ENCODE measurements around the gene TRIP10.

Gene TRIP10

GRCh38 chr19:6729573-6730152 lies 9.8 kb upstream of the TRIP10 start:
- no peak for DNase-seq

DNA sequence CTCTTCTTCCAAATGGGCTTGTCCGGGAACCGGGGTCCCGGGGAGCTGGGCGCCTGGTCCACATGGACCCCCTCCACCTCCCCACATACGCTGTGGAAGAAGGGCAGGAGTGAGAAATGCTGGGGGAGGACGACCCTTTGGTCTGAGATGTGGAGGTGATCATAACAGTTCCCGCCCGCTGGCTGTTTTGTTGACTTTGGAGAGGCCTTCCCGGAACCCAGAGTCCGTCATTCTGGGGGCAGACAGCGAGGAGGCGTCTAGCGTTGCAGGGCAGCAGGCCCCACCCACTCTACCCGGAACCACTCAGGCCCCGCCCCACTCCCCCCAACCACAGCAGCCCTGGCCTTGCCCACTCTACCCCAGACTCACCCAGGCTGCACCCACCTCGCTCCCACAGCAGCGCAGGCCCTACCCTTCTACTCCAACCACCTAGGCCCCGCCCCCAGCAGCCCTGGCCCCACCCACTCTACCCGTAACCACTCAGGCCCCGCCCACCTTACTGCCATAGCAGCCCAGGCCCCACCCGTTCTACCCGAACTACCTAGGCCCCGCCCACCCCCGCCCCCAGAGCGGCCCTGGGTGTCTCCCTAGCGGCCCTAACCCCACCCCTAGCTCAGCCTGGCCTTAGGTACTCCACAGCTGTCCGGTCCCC lies 9.2 kb upstream of the TRIP10 start:
- no peak for DNase-seq

DNA sequence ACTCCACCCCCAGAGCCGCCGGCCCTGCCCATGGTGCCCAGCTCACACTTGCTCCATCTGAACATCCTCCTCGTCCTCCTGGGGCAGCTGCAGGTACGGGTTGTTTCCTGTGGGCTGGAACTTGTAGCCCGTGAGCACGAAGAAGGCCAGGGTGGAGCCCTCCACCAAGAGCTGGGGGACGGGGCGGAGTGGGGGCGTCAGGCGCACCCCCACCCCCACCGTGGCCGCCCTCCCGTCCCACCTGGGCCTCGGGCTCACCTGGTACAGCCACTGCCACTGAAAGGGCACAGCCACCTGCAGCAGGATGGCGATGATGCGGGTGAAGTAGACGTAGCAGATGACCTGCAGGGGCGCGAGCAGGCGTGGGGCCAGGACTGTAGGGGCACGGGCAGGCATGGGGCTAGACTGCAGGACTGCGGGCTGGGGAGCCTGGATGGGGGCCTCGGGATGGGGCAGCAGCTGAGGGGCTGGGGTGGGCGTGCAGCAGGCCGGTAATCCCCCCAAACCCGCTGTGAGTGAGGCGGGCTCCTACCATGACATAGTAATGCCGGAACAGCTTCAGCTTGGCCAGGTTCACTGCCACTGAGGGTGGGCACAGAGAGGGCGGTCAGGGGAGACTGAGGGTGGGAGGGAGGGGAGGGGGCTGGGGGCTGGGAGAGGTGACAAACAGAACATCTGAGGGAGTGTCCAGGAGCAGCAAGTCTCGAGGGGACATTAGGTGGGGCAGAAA lies 8.4 kb upstream of the TRIP10 start:
- DNase-seq, result no peak

- no peak for DNase-seq
Measured at GRCh38 chr19:6731822-6732221, 7.7 kb upstream of the TRIP10 start.

- no peak for DNase-seq
Measured at GRCh38 chr19:6732803-6733337, 6.6 kb upstream of the TRIP10 start.

DNA sequence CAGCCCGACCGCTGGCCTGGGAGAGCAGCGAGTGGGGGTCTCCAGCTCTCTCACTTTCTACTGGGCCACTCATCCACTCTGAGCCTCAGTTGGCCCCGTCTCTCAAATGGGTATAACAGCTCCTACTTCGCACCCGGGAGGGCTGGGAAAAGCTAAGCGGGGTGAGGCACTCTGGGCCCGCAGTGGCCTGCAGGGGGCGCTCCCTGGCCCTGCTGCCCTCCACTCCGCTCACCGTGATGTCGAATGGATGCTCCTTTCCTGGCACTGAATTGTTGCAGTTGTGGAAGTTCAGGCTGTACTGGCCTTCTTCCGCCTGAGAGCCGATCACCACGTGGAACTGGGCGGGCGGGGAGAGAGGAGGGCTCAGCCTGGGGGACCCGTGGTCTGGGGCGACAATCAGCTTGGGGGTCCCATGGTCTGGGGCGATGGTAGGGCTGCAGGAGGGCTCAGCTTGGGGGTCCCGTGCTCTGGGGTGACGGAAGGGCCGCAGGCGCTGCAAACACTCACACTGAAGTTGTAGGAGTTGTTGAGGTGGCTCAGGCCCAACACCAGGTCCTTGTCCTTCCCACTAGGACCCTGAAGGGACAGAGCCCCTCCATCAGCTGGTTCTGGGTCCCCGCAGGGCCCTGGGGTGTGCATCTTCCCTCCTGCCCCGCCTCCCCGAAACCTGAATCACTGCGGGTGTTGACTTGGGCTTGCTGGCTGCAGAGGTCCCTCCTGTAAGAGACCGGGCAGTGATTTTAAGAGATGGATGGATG lies 6.0 kb upstream of the TRIP10 start:
- no peak for DNase-seq

GRCh38 chr19:6734096-6734696 lies 5.3 kb upstream of the TRIP10 start:
- no peak for DNase-seq

DNA sequence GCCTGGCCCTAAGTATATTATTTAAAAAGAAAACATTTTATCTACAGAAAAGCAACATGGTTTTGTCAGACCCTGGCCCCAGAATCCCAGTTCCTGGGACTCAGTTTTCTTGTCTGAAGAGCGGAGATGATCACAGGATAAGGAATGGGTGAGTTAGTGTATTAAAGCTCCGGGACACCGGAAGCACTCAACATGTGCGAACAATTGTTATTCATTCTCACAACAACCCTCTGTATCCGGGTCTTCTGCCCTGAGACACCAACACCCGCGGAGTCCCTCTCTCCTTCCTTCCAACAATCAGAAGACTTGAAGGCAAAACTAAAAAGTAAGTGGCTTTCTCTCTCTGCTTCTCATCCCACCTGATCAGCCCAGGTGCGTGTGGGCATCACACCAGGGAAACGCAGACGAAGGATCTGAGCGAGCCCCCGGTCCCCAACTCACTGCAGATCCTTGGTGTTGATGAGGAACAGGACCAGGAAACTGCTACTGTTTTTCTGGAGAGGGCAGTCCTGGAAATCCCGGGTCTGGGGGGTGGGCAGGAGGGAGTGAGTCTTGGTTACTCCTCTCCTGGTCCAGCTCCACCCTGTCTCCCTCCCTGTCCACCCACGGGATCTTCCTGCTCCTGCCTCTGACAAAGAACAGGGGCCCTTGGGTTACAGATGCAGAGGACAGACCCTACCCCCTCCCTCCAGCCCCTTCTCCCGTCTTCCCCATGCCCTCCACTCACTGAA lies 4.1 kb upstream of the TRIP10 start:
- no peak for DNase-seq

DNA sequence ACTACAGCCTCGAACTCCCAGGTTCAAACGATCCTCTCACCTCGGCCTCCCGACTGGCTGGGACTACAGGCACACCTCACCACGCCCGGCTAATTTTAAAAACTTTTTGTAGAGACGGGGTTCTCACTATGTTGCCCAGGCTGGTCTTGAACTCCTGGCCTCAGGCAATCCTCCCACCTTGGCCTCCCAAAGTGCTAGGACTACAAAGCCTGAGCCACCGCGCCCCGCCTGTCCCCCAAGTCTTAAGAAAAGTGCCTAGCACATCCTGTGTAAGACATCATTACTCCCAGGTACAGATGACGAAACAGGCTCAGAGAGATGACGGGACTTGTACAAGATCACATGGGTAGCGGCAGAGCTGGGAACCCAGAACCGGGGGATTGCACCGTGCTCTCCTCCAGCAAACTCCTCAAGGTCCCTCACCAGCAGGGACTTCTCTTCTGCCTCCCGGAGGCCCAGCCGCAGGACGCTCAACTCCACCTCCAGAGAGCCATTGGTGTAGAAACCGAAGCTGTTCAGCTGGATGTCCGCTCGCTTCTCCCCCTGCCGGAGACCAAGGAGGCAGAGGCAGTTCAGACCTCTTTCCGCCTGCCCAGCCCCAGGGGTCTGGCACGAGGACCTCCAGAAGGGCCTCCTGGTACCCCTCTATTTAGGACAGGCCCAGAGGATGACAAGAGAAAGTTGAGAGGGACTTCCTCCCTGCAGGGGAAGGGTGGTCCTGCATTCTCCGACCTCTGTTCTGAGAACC lies 3.1 kb upstream of the TRIP10 start:
- peak; percentile 52 for DNase-seq

DNA sequence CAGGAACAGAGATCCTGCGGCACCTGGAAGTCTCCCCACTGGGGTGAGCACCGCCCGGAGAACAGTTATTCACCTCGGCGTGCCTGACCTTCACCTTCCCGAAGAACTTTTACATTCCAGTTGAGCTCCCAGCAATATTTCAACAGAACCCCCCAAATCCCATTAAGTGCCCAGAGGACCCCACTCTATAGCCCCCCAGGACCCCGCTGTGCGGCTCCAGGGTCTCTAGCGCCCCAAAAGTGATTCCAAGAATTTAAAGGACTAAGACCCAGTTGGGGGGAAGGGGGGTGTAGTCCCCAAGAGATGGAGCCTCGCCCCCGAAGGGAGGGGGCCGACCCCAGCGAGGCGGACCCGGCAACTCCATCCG lies 2.6 kb upstream of the TRIP10 start:
- DNase-seq, result no peak

- peak; percentile 98 for DNase-seq
Measured at GRCh38 chr19:6737284-6737872, 2.1 kb upstream of the TRIP10 start, which contains the start of gene GPR108. GPR108 (minus strand) TSS chr19:6737580; CDS start chr19:6737576, 4 bp downstream.

- DNase-seq, result peak; percentile 67
Measured at GRCh38 chr19:6737873-6738786, 1.4 kb upstream of the TRIP10 start.

DNA sequence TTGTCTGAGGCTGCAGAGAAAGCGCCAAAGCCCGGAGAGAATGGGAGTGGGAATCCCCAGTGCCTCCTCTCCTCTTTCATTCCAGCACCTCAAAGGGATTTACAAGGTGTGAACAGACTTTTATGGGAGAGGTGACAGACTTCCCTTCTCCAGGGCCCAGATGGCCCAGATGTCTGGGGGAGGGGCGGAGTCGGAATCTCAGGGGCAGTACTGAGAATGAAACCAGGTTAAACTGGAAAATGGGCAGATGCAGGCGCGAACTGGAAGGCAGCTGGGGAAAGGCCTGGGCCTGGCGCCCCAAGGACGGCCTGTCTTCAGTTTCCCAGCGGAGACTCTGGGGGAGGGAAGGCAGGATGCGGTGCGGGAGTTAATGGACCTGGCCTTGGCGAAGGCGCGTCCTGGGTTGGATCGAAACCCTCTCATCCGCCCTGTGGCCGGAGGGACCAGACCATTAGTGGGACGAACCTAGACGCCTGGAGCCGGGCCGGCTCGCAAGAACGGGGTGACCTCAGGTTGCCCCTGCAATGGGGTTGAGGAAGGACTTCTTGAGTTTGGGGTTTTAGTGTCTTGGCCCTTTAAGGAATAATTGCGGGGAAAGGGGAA lies 592 bp upstream of the TRIP10 start:
- DNase-seq, result no peak

DNA sequence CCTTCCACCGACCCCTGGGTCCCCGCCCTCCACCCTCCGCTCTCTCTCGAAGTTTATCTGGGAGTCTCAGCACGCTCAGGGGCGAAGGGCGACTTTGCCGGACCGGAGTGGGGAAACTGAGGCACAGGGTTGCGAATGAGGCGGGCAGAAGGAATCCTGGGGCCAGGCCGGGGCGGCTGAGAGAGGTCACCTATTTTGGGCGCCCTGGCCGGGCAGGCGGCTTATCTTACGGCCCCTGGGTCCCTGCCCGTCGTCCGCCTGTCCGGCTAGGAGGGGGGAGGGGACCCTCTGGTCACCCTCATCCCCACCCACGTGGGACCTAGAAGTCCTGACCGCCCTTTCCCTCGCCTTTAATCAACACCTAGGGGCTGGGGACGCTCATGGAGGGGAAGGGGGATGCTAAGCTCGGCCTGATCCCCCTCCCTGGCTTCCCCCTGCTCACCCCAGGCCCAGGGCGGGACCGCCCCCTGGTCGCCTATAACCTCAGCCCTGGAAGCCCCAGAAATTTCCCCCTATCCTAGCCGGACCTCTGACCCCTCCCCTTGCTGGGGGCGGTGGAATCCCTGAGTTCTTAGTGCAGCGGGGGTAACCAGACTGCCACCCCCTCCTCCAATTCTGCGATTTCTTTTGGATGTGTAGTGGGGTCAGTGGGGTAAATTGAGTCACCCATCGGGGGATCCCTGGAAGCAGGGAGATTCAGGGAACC lies 556 bp downstream of the TRIP10 start:
- DNase-seq, result no peak

DNA sequence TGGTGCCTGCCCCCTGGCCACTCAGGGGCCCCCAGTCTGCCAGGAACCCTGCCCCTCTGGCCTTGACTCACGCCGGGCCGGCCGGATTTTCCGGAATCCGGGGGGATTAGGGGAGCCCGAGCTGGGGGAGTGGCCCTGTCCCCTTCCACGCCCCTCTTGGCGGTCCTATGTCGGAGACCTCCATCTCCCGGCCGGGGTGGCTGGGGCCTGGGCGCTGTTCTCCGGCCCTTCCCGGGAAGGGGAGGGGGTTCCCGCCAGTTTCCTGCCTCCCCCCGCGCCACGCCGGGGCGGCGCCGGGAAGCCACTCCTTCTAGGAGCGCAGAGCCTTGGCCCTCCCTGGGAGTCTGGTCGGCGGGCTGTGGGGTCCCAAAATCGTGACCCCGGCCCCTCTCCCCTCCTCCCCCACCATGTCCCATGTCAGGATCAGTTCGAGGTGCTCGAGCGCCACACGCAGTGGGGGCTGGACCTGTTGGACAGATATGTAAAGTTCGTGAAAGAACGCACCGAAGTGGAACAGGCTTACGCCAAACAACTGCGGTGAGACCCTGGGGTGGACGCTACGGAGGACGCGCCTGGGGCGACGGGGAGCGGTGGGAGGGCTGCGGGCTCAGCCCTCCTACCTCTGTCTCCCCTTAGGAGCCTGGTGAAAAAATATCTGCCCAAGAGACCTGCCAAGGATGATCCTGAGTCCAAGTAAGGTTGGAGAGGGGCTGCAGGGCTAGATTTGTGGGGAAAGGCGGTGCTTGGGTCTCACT lies 1.3 kb downstream of the TRIP10 start:
- no peak for DNase-seq

GRCh38 chr19:6743066-6743465 lies 3.6 kb downstream of the TRIP10 start:
- DNase-seq, result no peak

DNA sequence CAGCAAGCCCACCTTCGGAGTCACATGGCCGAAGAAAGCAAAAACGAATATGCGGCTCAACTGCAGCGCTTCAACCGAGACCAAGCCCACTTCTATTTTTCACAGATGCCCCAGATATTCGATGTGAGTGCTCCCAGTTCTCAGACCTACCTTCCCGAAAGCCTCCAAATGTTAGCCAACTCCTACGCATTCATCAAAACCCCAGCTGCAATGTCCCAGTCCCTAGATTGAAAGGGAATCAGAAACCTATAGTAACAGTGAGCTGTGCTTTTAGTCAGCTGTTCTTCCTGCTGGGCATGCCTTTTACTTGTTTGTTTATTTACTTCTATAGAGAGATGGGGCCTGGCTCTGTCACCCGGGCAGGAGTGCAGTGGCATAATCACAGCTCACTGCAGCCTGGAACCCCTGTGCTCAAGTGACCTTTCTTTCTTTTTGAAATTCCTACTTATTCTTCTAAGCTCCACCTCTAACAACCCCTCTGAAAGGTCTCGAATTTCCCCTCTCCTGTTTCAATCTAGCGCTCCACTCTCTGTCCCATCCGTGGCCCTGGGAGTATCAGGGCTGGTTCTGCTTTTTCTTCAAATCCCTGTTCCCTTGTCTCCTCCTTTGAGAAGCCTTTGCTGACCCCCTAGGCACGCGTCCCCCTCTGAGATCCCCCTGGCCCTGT lies 4.4 kb downstream of the TRIP10 start:
- no peak for DNase-seq

Measured in activated effector memory CD4-positive, alpha-beta T cell treated with Interleukin-2 at 50 U/mL for 16 hours (primary cell).